NB4 (cell line): ENCODE results near the gene PRSS38.

ENCODE experiments used
- CTCF ChIP-seq: IDR thresholded peaks from one replicate; pipeline ENCODE4 v1.5.1; 2012; ENCODE audit warnings: low read depth, low read length
- MAX ChIP-seq: IDR thresholded peaks from 2 replicates; pipeline ENCODE4 v1.6.1; 2011; ENCODE audit warnings: low read depth, low read length
- MYC ChIP-seq: IDR thresholded peaks from 2 replicates; pipeline ENCODE4 v1.6.1; 2011; ENCODE audit warnings: low read depth, low read length
- POLR2A ChIP-seq: IDR thresholded peaks from 2 replicates; pipeline ENCODE4 v1.6.1; 2011; ENCODE audit warnings: mild to moderate bottlenecking; ENCODE audit not compliant: insufficient read length; ENCODE audit errors: extremely low read depth

GRCh38 chr1:227768125-227768439 is 47.4 kb upstream of the PRSS38 start:
- TF ChIP-seq CTCF (no peak), POLR2A (no peak), MYC (no peak), MAX (no peak)
